SK-N-SH treated with all-trans-retinoic acid at 6 μM for 48 hours (cell line): Measurements from ENCODE around the gene ARHGAP26.

ENCODE experiments used
- ATAC-seq: fragments of 200-7000 bp; cut with Tn5 transposase; 3 replicates; pipeline ENCODE4 v1.9.1; 2020; ENCODE audit warnings: mild to moderate bottlenecking, moderate library complexity
- BACH2 ChIP-seq: fragments of 250-450 bp; sonication (Bioruptor Pico); IDR thresholded peaks from 2 replicates; pipeline ENCODE4 v1.9.0; 2021; ENCODE audit warnings: mild to moderate bottlenecking, borderline replicate concordance
- CREB5 ChIP-seq: fragments of 250-450 bp; sonication (Bioruptor Pico); IDR thresholded peaks from 2 replicates; pipeline ENCODE4 v1.5.1; 2020; ENCODE audit warnings: low read depth, mild to moderate bottlenecking, moderate library complexity
- CSDC2 ChIP-seq: fragments of 250-450 bp; sonication (Bioruptor Pico); IDR thresholded peaks from 2 replicates; pipeline ENCODE4 v1.5.0; 2020; ENCODE audit warnings: mild to moderate bottlenecking, moderate library complexity
- CSRNP3 ChIP-seq: fragments of 250-450 bp; sonication (Bioruptor Pico); IDR thresholded peaks from 2 replicates; pipeline ENCODE4 v1.5.1; 2021; ENCODE audit warnings: mild to moderate bottlenecking, moderate library complexity
- ESRRG ChIP-seq: fragments of 250-450 bp; sonication (Bioruptor Pico); IDR thresholded peaks from 2 replicates; pipeline ENCODE4 v1.6.1; 2021; ENCODE audit warnings: mild to moderate bottlenecking
- GLIS3 ChIP-seq: fragments of 250-450 bp; sonication (Bioruptor Pico); IDR thresholded peaks from 2 replicates; pipeline ENCODE4 v1.5.0; 2020; ENCODE audit warnings: mild to moderate bottlenecking, moderate library complexity
- ISL1 ChIP-seq: fragments of 250-450 bp; sonication (Bioruptor Pico); IDR thresholded peaks from 2 replicates; pipeline ENCODE4 v2.1.2; 2022; ENCODE audit warnings: mild to moderate bottlenecking, moderate library complexity
- OSR1 ChIP-seq: fragments of 250-450 bp; sonication (Bioruptor Pico); IDR thresholded peaks from 2 replicates; pipeline ENCODE4 v1.8.0; 2022; ENCODE audit warnings: moderate library complexity, mild to moderate bottlenecking, inconsistent platforms
- POU6F1 ChIP-seq: fragments of 250-450 bp; sonication (Bioruptor Pico); IDR thresholded peaks from 2 replicates; pipeline ENCODE4 v1.8.0; 2021; ENCODE audit warnings: low read depth, mild to moderate bottlenecking, moderate library complexity, borderline replicate concordance
- PPARA ChIP-seq: fragments of 250-450 bp; sonication (Bioruptor Pico); IDR thresholded peaks from 2 replicates; pipeline ENCODE4 v1.5.0; 2020; ENCODE audit warnings: mild to moderate bottlenecking, borderline replicate concordance
- RARB ChIP-seq: fragments of 250-450 bp; sonication (Bioruptor Pico); IDR thresholded peaks from 2 replicates; pipeline ENCODE4 v1.8.0; 2021; ENCODE audit warnings: mild to moderate bottlenecking, moderate library complexity
- SNAI2 ChIP-seq: fragments of 250-450 bp; sonication (Bioruptor Pico); IDR thresholded peaks from 2 replicates; pipeline ENCODE4 v1.5.0; 2020; ENCODE audit warnings: mild to moderate bottlenecking, moderate library complexity
- TCF4 ChIP-seq: fragments of 250-450 bp; sonication (Bioruptor Pico); IDR thresholded peaks from 2 replicates; pipeline ENCODE4 v1.8.0; 2021; ENCODE audit warnings: mild to moderate bottlenecking, moderate library complexity, borderline replicate concordance
- TOX ChIP-seq: fragments of 250-450 bp; sonication (Bioruptor Pico); IDR thresholded peaks from 2 replicates; pipeline ENCODE4 v1.8.0; 2021; ENCODE audit warnings: mild to moderate bottlenecking, moderate library complexity, borderline replicate concordance
- ZC3H10 ChIP-seq: fragments of 250-450 bp; sonication (Bioruptor Pico); IDR thresholded peaks from 2 replicates; pipeline ENCODE4 v1.5.1; 2021; ENCODE audit warnings: mild to moderate bottlenecking, moderate library complexity
- ZFP3 ChIP-seq: fragments of 250-450 bp; sonication (Bioruptor Pico); IDR thresholded peaks from 2 replicates; pipeline ENCODE4 v1.5.0; 2020; ENCODE audit warnings: mild to moderate bottlenecking, moderate library complexity
- ZFP30 ChIP-seq: fragments of 450-650 bp; formaldehyde crosslinking; IDR thresholded peaks from 2 replicates; pipeline ENCODE4 v1.5.0; 2022; ENCODE audit warnings: mild to moderate bottlenecking, moderate library complexity
- ZNF565 ChIP-seq: fragments of 450-650 bp; formaldehyde crosslinking; conservative IDR thresholded peaks from 2 replicates; pipeline ENCODE4 v1.5.0; 2020; ENCODE audit warnings: low read depth, mild to moderate bottlenecking, moderate library complexity
- ZNF70 ChIP-seq: fragments of 450-650 bp; formaldehyde crosslinking; IDR thresholded peaks from 2 replicates; pipeline ENCODE4 v1.5.0; 2020; ENCODE audit warnings: mild to moderate bottlenecking, moderate library complexity
- ZNF8 ChIP-seq: fragments of 450-650 bp; formaldehyde crosslinking; IDR thresholded peaks from 2 replicates; pipeline ENCODE4 v1.5.0; 2020; ENCODE audit warnings: mild to moderate bottlenecking, moderate library complexity
- TF ChIP-seq, protein P1 (sequence below): fragments of 250-450 bp; sonication (Bioruptor Pico); IDR thresholded peaks from 2 replicates; pipeline ENCODE4 v1.8.0; 2020; ENCODE audit warnings: mild to moderate bottlenecking, moderate library complexity, borderline replicate concordance
- TF ChIP-seq, protein P2 (sequence below): fragments of 250-450 bp; sonication (Bioruptor Pico); IDR thresholded peaks from 2 replicates; pipeline ENCODE4 v1.5.0; 2020; ENCODE audit warnings: mild to moderate bottlenecking, moderate library complexity

Gene ARHGAP26

GRCh38 chr5:143106174-143106573, 336.0 kb downstream of the ARHGAP26 start:
- peak; percentile 79 for ATAC-seq
- TF ChIP-seq, protein P1, sequence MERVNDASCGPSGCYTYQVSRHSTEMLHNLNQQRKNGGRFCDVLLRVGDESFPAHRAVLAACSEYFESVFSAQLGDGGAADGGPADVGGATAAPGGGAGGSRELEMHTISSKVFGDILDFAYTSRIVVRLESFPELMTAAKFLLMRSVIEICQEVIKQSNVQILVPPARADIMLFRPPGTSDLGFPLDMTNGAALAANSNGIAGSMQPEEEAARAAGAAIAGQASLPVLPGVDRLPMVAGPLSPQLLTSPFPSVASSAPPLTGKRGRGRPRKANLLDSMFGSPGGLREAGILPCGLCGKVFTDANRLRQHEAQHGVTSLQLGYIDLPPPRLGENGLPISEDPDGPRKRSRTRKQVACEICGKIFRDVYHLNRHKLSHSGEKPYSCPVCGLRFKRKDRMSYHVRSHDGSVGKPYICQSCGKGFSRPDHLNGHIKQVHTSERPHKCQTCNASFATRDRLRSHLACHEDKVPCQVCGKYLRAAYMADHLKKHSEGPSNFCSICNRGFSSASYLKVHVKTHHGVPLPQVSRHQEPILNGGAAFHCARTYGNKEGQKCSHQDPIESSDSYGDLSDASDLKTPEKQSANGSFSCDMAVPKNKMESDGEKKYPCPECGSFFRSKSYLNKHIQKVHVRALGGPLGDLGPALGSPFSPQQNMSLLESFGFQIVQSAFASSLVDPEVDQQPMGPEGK: no peak
- TF ChIP-seq ZNF565 (CRISPR knock-in tag) (no peak), RARB (CRISPR knock-in tag) (no peak), ZFP3 (CRISPR knock-in tag) (no peak), CREB5 (CRISPR knock-in tag) (no peak), BACH2 (CRISPR knock-in tag) (no peak), POU6F1 (CRISPR knock-in tag) (no peak), ZC3H10 (CRISPR knock-in tag) (no peak), GLIS3 (CRISPR knock-in tag) (no peak), PPARA (no peak), CSRNP3 (CRISPR knock-in tag) (no peak), ZNF70 (CRISPR knock-in tag) (no peak), CSDC2 (CRISPR knock-in tag) (no peak), TCF4 (CRISPR knock-in tag) (no peak), ISL1 (no peak)

- ATAC-seq: no peak
Measured at GRCh38 chr5:143108498-143109128, 338.4 kb downstream of the ARHGAP26 start.

GRCh38 chr5:143110591-143110990, 340.4 kb downstream of the ARHGAP26 start:
- TF ChIP-seq ZNF8 (CRISPR knock-in tag) (no peak), TOX (CRISPR knock-in tag) (no peak), BACH2 (CRISPR knock-in tag) (no peak), GLIS3 (CRISPR knock-in tag) (no peak), SNAI2 (CRISPR knock-in tag) (no peak), ZFP3 (CRISPR knock-in tag) (no peak), ZNF565 (CRISPR knock-in tag) (no peak), OSR1 (CRISPR knock-in tag) (no peak), ZC3H10 (CRISPR knock-in tag) (no peak), ESRRG (CRISPR knock-in tag) (no peak), ZFP30 (CRISPR knock-in tag) (no peak), ZNF70 (CRISPR knock-in tag) (no peak), CSRNP3 (CRISPR knock-in tag) (no peak), ISL1 (no peak), CREB5 (CRISPR knock-in tag) (no peak), PPARA (no peak), POU6F1 (CRISPR knock-in tag) (no peak), TCF4 (CRISPR knock-in tag) (no peak)
- TF ChIP-seq, protein P2, sequence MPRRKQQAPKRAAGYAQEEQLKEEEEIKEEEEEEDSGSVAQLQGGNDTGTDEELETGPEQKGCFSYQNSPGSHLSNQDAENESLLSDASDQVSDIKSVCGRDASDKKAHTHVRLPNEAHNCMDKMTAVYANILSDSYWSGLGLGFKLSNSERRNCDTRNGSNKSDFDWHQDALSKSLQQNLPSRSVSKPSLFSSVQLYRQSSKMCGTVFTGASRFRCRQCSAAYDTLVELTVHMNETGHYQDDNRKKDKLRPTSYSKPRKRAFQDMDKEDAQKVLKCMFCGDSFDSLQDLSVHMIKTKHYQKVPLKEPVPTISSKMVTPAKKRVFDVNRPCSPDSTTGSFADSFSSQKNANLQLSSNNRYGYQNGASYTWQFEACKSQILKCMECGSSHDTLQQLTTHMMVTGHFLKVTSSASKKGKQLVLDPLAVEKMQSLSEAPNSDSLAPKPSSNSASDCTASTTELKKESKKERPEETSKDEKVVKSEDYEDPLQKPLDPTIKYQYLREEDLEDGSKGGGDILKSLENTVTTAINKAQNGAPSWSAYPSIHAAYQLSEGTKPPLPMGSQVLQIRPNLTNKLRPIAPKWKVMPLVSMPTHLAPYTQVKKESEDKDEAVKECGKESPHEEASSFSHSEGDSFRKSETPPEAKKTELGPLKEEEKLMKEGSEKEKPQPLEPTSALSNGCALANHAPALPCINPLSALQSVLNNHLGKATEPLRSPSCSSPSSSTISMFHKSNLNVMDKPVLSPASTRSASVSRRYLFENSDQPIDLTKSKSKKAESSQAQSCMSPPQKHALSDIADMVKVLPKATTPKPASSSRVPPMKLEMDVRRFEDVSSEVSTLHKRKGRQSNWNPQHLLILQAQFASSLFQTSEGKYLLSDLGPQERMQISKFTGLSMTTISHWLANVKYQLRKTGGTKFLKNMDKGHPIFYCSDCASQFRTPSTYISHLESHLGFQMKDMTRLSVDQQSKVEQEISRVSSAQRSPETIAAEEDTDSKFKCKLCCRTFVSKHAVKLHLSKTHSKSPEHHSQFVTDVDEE (CRISPR knock-in tag): no peak
- ATAC-seq: peak; percentile 22; the same call in 1 of the 3 replicates

More at GRCh38 chr5:143108498-143109128, 338.4 kb downstream of the ARHGAP26 start:
- no peak for TF ChIP-seq ZFP3 (CRISPR knock-in tag)
- no peak for TF ChIP-seq ZNF8 (CRISPR knock-in tag)
- TF ChIP-seq, all 23 proteins: peak for 0
